Esophagus muscularis mucosa (tissue), 4 donors: Measurements from ENCODE around the gene OR5B2. TPM values are rescaled to one million over a fixed set of nuclear protein-coding genes. Genes with fewer than 3 reads are reported as not detected.

Source experiments
- DNase-seq: peaks from one replicate; pipeline ENCODE4 v3.0.0-alpha.2; 2017; ENCODE audit errors: extremely low spot score
- H3K27ac ChIP-seq, 4 donors: fragments of 200-600 bp; sonication (generic); replicated peaks in 1 of 4; 1 replicate in 3 of 4; 2 replicates in 1 of 4; pipeline ENCODE4 v1.5.1; 2016 to 2019; ENCODE audit warnings: mild to moderate bottlenecking in 1 of 4
- H3K27me3 ChIP-seq, 4 donors: fragments of 200-600 bp; sonication (generic); one replicate each; pipeline versions ENCODE4 v1.5.1 to v1.6.0; 2016 to 2019
- H3K36me3 ChIP-seq, 4 donors: fragments of 200-600 bp; sonication (generic); one replicate each; pipeline ENCODE4 v1.5.1; 2016 to 2019
- H3K4me1 ChIP-seq, 4 donors: fragments of 200-600 bp; sonication (generic); one replicate each; pipeline ENCODE4 v1.5.1; 2016 to 2019
- H3K4me3 ChIP-seq, 4 donors: fragments of 200-600 bp; sonication (generic); 1 replicate in 2 of 4; 2 replicates in 2 of 4; pipeline ENCODE4 v1.5.1; 2016 to 2019; ENCODE audit warnings: mild to moderate bottlenecking in 4 of 4, moderate library complexity in 1 of 4
- H3K9me3 ChIP-seq, 4 donors: fragments of 200-600 bp; sonication (generic); 1 replicate in 3 of 4; 2 replicates in 1 of 4; pipeline ENCODE4 v1.5.1; 2016 to 2019
- CTCF ChIP-seq, 3 experiments: fragments of 200-600 bp in 2 of 3; fragments of 450-650 bp in 1 of 3; sonication (generic) in 2 of 3; IDR thresholded peaks; one replicate each; pipeline ENCODE4 v1.5.1; 2017 to 2019; ENCODE audit warnings: antibody characterized with exemption in 3 of 3, mild to moderate bottlenecking in 2 of 3, moderate library complexity in 1 of 3
- EP300 ChIP-seq: sonication (generic); formaldehyde crosslinking; IDR thresholded peaks from one replicate; pipeline ENCODE4 v1.6.1; 2017; ENCODE audit warnings: antibody characterized with exemption
- POLR2A ChIP-seq: fragments of 450-650 bp; IDR thresholded peaks from one replicate; pipeline ENCODE4 v1.6.1; 2017; ENCODE audit warnings: antibody characterized with exemption, moderate library complexity, mild to moderate bottlenecking, low read depth
- POLR2AphosphoS5 ChIP-seq, 2 donors: sonication (generic); formaldehyde crosslinking; IDR thresholded peaks; one replicate each; pipeline ENCODE4 v1.6.1; 2017; ENCODE audit warnings: antibody characterized with exemption in 2 of 2
- whole genome bisulfite sequencing: methylation state at CpG from one replicate; pipeline ENCODE4 v1.1.5; 2018; 5-methylcytosine and 5-hydroxymethylcytosine counted together
- intact Hi-C: fragments of 100-400 bp; cut with DNase I; formaldehyde crosslinking; loops from one replicate; pipeline ENCODE4 v1.15.1; 2023
- total RNA-seq, 4 donors: library from RNA; depleted of rRNA; stranded (reverse); fragments of >200 nt; gene quantifications; one replicate each; pipeline versions ENCODE4 v1.1.0 to v1.2.1, GENCODE V29; 2016

Gene OR5B2
- total RNA-seq, 4 donors from 2014 or later: not detected

DNA sequence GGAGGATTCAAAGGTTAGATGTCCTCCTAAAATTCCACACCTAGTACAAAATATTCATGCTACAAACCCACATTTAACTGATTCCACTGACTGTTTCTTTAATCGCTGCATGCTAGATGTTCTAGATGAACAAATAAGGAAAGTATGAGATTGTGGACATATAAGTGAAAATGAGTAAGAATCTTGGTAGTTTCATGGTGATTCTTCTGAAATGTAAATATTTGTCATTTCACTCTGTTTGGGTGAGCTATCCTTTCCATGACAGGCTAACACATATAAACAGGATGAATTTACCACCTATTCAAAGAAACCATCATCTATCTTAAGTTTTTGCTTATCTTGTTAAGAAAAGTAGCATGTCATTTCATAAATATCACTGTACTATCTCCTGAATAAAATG lies 36.0 kb downstream of the OR5B2 start:
- TF ChIP-seq EP300: no peak
- 93% methylated on average over 1 of the region's 1 CpG for WGBS
- Histone ChIP-seq H3K9me3 (peaks cover 0 to 15% (median 0%) of the 10 kb centered on the region in 4 donors), H3K36me3 (no peaks in the 10 kb centered on the region), H3K4me3 (no peak overlapping the region), H3K27me3 (no peaks in the 10 kb centered on the region), H3K27ac (no peak overlapping the region), H3K4me1 (no peaks in the 10 kb centered on the region)
- no peak for DNase-seq
- intact Hi-C loops: no loop called here

GRCh38 chr11:58390551-58391063 lies 37.3 kb downstream of the OR5B2 start:
- TF ChIP-seq POLR2A: no peak
- no peak for TF ChIP-seq POLR2AphosphoS5 (IDR thresholded peaks at IDR 0.05)
- no peak for TF ChIP-seq EP300
- TF ChIP-seq CTCF (IDR thresholded peaks at IDR 0.05): no peak
- H3K27me3 ChIP-seq: no peaks in the 10 kb centered on the region
- 71% methylated on average over 8 of the region's 18 CpGs for WGBS
- no peak overlapping the region for H3K27ac ChIP-seq
- peaks cover 0 to 8% (median 0%) of the 10 kb centered on the region in 4 donors for H3K9me3 ChIP-seq
- DNase-seq: no peak
- H3K4me3 ChIP-seq: no peak overlapping the region
- H3K4me1 ChIP-seq: no peaks in the 10 kb centered on the region
- intact Hi-C loops: no loop called here
- no peaks in the 10 kb centered on the region for H3K36me3 ChIP-seq

Other genes with a start within 250 kb of the OR5B2 start
- not detected for gene OR9Q2, start 239.1 kb downstream of the OR5B2 start, total RNA-seq
- gene OR1S2, start 224.0 kb downstream of the OR5B2 start, total RNA-seq: not detected
- gene OR1S1, start 215.4 kb downstream of the OR5B2 start, total RNA-seq: not detected
- not detected for gene OR10Q1, start 199.2 kb downstream of the OR5B2 start, total RNA-seq
- not detected for gene OR10W1, start 159.9 kb downstream of the OR5B2 start, total RNA-seq
- gene OR5B17, start 69.1 kb downstream of the OR5B2 start, total RNA-seq: not detected
- gene OR5B3, start 21.2 kb downstream of the OR5B2 start, total RNA-seq: not detected
- not detected for gene OR5B12, start 14.1 kb upstream of the OR5B2 start, total RNA-seq
- gene OR5B21, start 80.0 kb upstream of the OR5B2 start, total RNA-seq: not detected
- 1 to 10 TPM; 4.1 to 9.6 (median 7.2) TPM for gene LPXN, start 147.7 kb upstream of the OR5B2 start, total RNA-seq
- 10 to 100 TPM; 71.1 to 90.2 (median 77.7) TPM for gene ZFP91, start 150.9 kb upstream of the OR5B2 start, total RNA-seq
- gene CNTF, start 194.5 kb upstream of the OR5B2 start, total RNA-seq: 1 to 10 TPM; 1.3 to 2.5 (median 1.9) TPM